Mononuclear cell (primary cell): ENCODE measurements around the gene ATP8B3. TPM values are rescaled to one million over a fixed set of nuclear protein-coding genes. Genes with fewer than 3 reads are reported as not detected.

Source experiments
- H3K27me3 ChIP-seq: 2 replicates; pipeline ENCODE4 v1.6.0; 2011; ENCODE audit warnings: low read length, control low read depth; ENCODE audit not compliant: insufficient read depth
- H3K4me1 ChIP-seq: 2 replicates; pipeline ENCODE4 v1.5.1; 2011; ENCODE audit warnings: mild to moderate bottlenecking, low read length, control low read depth; ENCODE audit not compliant: insufficient read depth
- H3K4me3 ChIP-seq: 2 replicates; pipeline ENCODE4 v1.5.1; 2011; ENCODE audit warnings: mild to moderate bottlenecking, low read length, moderate library complexity
- H3K9me3 ChIP-seq: 2 replicates; pipeline ENCODE4 v1.5.1; 2011; ENCODE audit warnings: low read depth, mild to moderate bottlenecking, control low read depth, low read length
- total RNA-seq: library from RNA; depleted of rRNA; stranded (reverse); fragments of >200 nt; gene quantifications from one replicate; pipeline ENCODE4 v1.2.3, GENCODE V29; 2012

Gene ATP8B3
- total RNA-seq, 1 donor: 0.73 TPM

DNA sequence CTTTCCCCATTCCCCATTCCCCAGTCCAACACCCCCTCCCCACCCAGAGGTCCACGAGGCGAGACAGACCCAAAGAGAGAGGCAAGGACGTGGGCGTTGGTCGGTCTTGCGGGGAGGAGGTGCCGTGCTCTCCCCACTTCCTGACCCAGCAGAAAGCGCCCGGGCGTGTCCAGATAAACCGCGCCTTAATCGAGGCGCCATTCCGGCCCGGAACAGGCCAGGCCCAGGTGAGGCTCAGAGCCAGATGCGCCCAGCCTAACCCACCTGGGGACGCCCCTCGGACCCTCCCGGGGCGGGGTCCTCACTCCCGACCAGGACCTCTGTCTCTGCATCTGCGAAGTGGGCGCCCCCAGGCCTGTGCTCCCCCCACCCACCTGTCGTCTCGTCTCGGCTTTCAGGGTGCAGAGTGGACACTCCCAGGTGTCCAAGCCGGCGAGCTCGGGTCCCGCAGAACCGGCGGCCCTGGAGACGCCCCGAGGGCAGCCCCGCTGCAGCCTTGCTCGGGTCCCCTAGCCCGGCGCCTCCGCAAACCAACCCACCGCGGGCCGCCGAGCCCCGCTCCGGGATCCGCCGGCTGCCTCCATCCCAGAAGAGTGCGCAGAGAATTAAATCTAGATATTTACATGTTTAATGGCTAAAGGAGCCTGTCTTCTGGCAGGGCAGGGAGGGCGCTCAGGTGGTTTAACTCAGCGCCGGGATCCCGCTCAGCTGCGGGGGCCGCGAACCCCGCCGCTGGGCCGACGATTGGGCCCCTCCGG is 63.8 kb downstream of the ATP8B3 start:
- H3K9me3 ChIP-seq: no peaks in the 10 kb centered on the region
- no peak overlapping the region for H3K4me3 ChIP-seq
- H3K27me3 ChIP-seq: peaks cover 69% of the 10 kb centered on the region
- peaks cover 27% of the 10 kb centered on the region for H3K4me1 ChIP-seq

DNA sequence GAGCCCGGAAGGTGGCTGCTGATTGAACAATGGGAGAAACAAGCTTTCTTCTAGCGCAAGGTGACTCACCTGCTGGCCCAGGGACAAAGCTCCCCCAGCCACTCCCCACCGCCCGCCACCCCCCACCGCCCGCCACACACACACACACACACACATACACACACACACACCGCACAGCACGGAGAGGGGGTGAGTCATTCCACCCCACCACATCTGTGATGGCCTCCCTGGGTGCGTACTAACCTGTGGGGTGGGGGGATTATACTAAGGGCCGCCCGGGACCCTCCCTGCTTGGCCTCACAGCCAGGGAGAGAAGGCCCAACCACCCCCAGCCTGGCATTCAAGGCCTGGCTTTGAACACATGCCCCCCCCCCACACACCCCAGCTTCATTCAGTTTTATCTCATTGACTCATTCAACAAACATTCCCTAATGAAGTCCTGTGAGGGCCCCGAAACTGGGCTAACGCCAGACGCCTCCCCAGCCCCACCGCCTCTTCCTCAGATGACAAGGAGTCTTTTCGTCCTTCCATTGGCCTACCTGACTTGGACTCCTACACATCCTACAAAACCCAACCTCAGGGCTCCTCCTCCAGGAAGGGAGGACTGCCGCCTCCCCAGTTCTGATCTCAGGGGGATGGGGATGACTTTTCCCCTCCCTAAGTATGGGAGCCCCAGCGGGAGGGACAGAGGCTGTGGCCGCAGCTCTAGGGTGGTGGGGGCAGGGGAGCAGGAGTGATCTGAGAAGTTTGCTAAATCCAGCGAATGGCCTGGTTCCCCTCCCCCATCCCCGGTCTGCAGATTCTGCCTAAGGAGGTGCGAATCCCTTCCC is 64.6 kb downstream of the ATP8B3 start:
- no peaks in the 10 kb centered on the region for H3K9me3 ChIP-seq
- H3K4me1 ChIP-seq: peaks cover 27% of the 10 kb centered on the region
- H3K4me3 ChIP-seq: no peak overlapping the region
- peaks cover 67% of the 10 kb centered on the region for H3K27me3 ChIP-seq

DNA sequence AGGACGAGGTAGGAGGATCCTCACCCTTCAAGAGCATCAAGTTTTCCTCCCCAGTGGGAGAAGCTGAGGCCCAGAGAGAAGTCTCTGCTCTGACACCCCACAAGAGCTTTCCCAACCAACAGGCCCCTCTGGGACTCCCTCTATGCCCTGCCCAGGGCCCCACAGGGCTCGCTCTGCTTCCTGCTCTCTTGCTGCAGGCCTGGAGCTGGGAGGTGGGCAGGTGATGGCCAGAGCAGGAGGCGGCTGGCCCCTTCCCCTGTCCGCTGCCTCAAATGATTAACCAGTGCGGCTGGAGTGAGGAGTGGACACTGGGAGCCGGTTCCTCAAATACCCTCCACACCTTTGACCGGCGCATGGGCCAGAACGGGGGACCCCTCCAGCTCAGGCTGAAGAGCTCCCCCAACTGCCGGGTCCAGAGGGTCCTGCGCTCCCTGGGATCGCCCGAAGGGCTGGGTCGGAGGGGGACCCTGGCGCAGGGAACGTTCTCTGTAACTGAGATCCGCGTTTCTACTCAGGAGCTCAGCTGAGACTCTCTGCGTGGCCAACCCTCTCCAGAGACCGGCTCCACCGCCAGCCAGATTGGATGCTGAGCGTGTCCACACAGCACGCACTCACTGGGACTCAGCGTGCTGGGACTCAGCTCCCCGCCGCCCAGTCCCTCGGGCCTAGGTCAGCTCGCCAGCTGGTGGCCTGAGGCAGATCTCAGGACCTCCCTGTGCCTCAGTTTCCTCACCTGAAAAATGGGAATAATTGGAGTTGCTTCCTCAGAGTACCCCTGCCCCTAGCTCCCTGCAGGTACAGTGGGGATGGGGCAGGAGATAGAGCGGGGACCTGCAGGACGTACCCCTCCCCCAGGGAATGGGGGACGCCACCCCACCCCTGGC is 65.4 kb downstream of the ATP8B3 start:
- H3K27me3 ChIP-seq: peaks cover 59% of the 10 kb centered on the region
- no peak overlapping the region for H3K4me3 ChIP-seq
- H3K4me1 ChIP-seq: peaks cover 27% of the 10 kb centered on the region
- no peaks in the 10 kb centered on the region for H3K9me3 ChIP-seq

DNA sequence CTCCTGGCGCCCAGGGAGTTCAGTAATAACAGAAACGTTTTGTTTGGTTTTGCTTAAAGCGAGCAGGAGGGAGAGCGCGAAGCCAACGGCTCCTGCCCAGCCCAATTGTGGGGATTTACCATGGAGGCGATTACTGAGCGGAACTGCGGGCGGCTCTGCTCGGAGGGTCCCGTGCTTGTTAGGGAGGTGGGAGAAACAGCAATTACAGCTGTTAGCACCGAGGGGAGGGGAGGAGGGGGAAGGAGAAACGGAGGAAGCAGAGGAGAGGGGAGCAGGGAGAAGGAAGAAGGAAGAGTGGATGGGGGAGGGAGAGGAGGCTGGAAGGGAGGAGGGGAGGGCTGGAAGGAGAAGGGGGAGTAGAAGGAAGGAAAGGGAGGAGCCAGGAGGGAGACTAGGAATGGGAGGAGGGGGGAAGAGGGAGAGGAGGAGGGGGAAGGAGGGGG is 66.5 kb downstream of the ATP8B3 start:
- peaks cover 27% of the 10 kb centered on the region for H3K4me1 ChIP-seq
- H3K9me3 ChIP-seq: no peaks in the 10 kb centered on the region
- peaks cover 48% of the 10 kb centered on the region for H3K27me3 ChIP-seq
- H3K4me3 ChIP-seq: no peak overlapping the region

DNA sequence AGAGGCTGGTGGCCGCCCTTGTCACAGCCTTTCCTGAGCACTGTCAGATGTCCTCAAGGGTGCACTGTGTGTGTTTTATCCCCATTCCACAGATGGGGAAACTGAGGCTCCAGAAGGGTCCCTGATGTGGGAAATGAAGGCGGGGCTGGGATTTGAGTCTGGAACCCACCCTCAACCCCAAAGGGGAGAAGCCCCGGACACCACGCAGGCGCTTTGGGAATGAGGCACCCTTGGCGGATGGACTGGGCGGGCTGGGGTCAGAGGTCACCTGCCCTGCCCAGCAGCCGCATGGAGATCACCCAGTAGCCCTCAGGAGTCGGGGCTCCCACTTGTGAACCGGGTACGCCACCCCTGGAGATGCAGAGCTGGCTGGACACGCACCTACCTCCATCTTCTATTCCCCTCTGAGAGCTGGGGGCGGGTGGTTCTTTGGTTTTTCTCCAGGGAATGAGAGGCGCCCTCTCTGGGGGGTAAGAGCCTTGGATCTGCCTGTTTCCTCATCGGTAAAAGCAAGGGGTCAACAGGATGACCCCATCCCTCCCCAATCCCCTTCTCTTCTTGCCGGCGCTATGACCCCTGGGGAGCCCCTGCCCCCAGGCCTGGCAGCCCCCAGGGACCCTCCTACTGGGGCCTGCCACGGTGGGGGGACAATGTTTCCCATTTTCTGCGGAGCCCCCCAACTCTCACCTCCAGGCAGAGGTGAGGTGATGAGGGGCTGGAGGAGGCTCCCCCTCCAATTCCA is 67.1 kb downstream of the ATP8B3 start:
- Histone ChIP-seq H3K4me3 (no peak overlapping the region), H3K4me1 (peaks cover 25% of the 10 kb centered on the region), H3K9me3 (no peaks in the 10 kb centered on the region), H3K27me3 (peaks cover 42% of the 10 kb centered on the region)

DNA sequence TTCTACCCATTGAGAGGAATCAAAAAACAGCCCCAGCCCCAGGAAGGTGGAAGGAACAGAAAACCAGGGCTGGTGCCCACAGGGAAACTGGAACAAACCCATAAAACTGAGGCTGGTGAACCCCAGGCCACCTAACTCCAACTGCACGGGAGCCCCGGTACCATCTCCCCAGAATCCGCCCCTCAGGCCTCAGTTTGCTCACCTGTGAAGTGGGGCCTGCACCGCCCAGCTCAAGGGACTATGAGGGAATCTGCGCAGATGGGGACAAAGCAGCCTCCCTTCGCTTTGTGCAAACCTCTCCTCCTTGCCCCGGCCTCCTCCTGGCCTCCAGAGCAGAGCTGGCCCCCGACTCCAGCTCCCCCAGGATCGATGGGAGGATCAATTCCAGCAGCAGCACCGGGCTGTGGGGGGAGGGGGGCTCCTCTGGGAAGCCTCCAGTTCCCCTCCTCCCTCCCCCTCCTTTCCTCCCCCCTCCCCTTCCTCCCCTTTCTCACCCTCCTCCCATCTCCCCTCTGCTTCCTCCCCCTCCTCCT is 67.9 kb downstream of the ATP8B3 start:
- Histone ChIP-seq H3K9me3 (no peaks in the 10 kb centered on the region), H3K4me3 (no peak overlapping the region), H3K27me3 (peaks cover 34% of the 10 kb centered on the region), H3K4me1 (peaks cover 17% of the 10 kb centered on the region)

DNA sequence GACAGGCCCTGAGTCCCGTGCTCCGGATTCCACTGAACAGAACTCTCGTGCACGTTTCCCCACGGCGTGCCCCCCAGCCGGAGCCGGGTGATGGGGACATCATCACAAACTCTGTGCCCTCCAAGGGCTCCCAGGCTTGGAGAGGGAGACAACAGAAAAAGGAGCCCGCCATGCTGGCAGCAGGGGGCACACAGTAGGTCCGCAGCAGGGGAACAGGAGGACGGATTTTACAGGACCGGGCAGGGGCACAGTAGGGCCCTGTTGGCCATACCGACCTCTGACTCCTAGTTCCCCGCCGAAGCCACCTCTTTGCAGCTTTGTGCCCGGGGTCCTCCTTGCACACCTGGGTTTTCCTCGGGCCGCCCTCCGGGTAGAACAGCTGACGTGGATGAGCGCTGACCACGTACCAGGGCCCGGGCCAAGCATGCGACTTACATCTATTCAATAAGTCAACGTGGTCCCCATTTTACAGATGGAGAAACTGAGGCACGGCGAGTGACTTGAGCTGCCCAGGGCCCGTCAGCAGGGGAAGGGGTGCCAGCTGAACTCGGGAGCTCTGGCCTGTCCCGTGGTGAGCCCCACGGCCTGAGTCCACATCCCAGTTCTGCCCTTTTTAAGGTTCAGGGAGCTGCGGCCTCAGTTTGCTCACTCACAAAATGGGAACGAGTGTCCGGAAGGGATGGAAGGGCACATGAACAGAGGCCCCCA is 68.9 kb downstream of the ATP8B3 start:
- peaks cover 24% of the 10 kb centered on the region for H3K27me3 ChIP-seq
- peaks cover 6% of the 10 kb centered on the region for H3K4me1 ChIP-seq
- H3K4me3 ChIP-seq: no peak overlapping the region
- H3K9me3 ChIP-seq: no peaks in the 10 kb centered on the region

DNA sequence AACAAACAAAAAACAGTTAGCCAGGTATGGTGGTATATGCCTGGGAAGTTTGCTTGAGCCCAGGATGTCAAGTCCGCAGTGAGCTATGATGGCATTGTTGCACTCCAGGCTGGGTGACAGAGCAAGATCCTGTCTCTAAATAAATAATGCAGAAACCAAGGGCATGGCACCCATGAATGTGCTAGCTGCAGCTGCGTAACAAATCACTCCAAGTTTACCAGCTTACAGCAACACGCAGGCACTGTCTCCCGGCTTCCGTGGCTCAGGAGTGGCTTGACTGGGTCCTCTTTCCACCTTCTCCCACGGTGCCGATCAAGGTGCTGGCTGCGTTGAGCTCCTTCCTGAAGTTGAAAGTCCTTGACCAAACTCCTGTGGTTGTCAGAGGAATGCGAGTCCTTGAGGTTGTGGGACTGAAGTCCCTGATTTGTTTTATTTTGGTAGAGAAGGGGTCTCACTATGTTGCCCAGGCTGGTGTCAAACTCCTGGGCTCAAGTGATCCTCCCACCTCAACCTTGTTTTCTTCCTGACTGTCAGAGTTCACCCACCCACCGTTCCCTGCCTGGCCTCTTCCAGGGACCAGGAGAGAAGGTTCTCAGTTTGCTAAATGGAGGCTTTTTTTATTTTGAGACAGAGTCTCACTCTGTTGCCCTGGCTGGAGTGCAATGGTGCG is 72.0 kb downstream of the ATP8B3 start:
- H3K9me3 ChIP-seq: no peaks in the 10 kb centered on the region
- H3K4me3 ChIP-seq: no peak overlapping the region
- no peaks in the 10 kb centered on the region for H3K4me1 ChIP-seq
- peaks cover 6% of the 10 kb centered on the region for H3K27me3 ChIP-seq

DNA sequence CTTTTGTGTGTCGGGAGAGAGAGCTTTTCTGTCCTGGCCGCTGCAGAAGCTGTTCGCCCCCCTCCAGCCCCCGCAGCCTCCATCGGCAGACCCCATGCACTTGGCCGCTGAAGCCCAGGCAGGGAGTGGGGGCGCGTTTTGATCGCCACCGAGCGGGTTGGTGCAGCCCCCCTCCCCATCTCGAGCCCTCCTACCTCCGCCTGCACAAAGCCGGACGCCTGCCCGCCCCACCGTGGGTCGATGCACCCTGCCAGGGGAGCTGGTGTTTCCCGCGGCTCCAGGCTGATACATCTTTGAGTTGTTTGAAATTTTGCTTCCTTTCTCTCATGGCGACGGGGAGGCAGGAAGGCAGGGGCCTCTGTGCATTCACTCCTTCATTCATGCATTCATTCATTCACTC is 75.1 kb downstream of the ATP8B3 start:
- H3K4me1 ChIP-seq: no peaks in the 10 kb centered on the region
- H3K4me3 ChIP-seq: no peak overlapping the region
- peaks cover 2% of the 10 kb centered on the region for H3K27me3 ChIP-seq
- H3K9me3 ChIP-seq: no peaks in the 10 kb centered on the region

DNA sequence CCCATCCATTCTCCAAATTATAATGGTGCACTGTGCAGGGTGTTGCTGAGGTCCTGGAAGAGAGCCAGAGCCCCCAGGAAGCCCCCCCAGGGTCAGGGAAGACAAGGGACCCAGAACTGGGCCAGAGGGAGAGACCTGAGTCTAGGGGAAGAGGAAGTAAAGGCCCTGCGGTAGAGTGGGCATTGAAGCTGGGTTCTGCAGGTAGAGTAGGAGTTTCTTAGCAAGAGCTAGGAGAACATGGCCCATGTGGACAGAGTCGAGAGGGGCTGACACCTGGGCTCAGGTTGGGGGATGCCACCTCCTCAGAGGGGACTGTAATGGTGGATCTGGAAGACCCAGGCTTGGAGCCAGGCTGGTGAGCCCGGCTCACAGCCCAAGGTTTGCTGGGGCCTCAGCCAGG is 75.8 kb downstream of the ATP8B3 start:
- H3K4me1 ChIP-seq: no peaks in the 10 kb centered on the region
- H3K27me3 ChIP-seq: peaks cover 2% of the 10 kb centered on the region
- H3K9me3 ChIP-seq: no peaks in the 10 kb centered on the region

DNA sequence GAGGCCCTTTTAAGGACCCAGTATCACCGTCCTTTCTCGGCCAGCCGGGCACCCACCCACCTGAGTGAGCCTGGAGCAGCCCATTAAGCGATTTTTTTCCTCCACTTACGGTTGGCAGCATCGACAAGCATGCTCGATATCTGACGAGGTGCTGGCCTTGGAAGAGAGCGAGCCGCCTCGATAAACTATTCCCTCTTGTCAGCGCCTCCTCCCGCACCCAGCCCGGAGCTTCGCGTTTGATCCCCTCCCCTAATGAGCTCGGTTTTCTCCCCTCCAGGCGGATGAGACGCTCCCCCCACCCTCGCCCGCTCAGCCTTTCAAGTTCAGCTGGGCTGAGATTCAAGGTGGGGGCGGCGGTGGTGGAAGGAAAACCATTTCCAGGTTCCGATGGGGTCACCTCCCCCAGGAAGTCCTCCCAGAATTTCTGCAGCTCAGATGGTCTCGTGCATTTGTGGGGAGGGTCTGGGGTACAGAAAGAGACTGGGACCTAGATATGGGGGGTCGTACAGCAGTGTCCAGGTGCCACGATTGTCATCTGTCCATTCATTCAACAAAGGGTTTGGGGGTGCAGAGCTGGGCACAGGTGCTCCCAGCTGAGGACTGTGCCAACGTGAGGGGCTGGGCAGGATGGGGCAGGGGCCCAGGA is 77.6 kb downstream of the ATP8B3 start:
- Histone ChIP-seq H3K4me1 (no peaks in the 10 kb centered on the region), H3K4me3 (no peak overlapping the region), H3K9me3 (no peaks in the 10 kb centered on the region), H3K27me3 (peaks cover 2% of the 10 kb centered on the region)

More for the DNA sequence above, 75.8 kb downstream of the ATP8B3 start:
- no peak overlapping the region for H3K4me3 ChIP-seq
